Smooth muscle cell (in vitro differentiated cells): ENCODE data around the gene CLDN3. TPM values are rescaled to one million over a fixed set of nuclear protein-coding genes. Genes with fewer than 3 reads are reported as not detected.
A peak's percentile ranks its signal among the peaks of the same experiment; 100 is the strongest.

Source experiments
- DNase-seq: peaks from one replicate; lab custom pipeline; 2025; ENCODE audit not compliant: unreplicated experiment; lab: John Stamatoyannopoulos, UW
- H2AFZ ChIP-seq: fragments of 200-600 bp; sonication (generic); 2 replicates; pipeline ENCODE4 v1.6.0; 2016; ENCODE audit warnings: antibody characterized with exemption, low read depth, mild to moderate bottlenecking
- H3F3A ChIP-seq: fragments of 200-600 bp; sonication (generic); 2 replicates; pipeline ENCODE4 v1.6.0; 2017; ENCODE audit warnings: antibody characterized with exemption, low read depth
- H3K27ac ChIP-seq: fragments of 200-600 bp; sonication (generic); 2 replicates; pipeline ENCODE4 v1.5.1; 2016; ENCODE audit warnings: low read depth, mild to moderate bottlenecking
- H3K27me3 ChIP-seq: fragments of 200-600 bp; sonication (generic); 2 replicates; pipeline ENCODE4 v1.6.1; 2016; ENCODE audit warnings: low read depth, mild to moderate bottlenecking
- H3K36me3 ChIP-seq: fragments of 200-600 bp; sonication (generic); 2 replicates; pipeline ENCODE4 v1.5.1; 2016; ENCODE audit warnings: low read depth
- H3K4me1 ChIP-seq: fragments of 200-600 bp; sonication (generic); 2 replicates; pipeline ENCODE4 v1.5.1; 2016; ENCODE audit warnings: low read depth
- H3K4me2 ChIP-seq: fragments of 200-600 bp; sonication (generic); 2 replicates; pipeline ENCODE4 v1.6.0; 2016; ENCODE audit warnings: mild to moderate bottlenecking
- H3K4me3 ChIP-seq: fragments of 200-600 bp; sonication (generic); 2 replicates; pipeline ENCODE4 v1.5.1; 2016; ENCODE audit warnings: mild to moderate bottlenecking
- H3K79me2 ChIP-seq: fragments of 200-600 bp; sonication (generic); 2 replicates; pipeline ENCODE4 v1.6.0; 2016; ENCODE audit warnings: low read depth, mild to moderate bottlenecking
- H3K9ac ChIP-seq: fragments of 200-600 bp; sonication (generic); 2 replicates; pipeline ENCODE4 v1.6.0; 2016; ENCODE audit warnings: low read depth
- H3K9me3 ChIP-seq: fragments of 200-600 bp; sonication (generic); replicated peaks from 2 replicates; pipeline ENCODE4 v1.5.1; 2016; ENCODE audit warnings: low read depth
- H4K20me1 ChIP-seq: fragments of 200-600 bp; sonication (generic); 2 replicates; pipeline ENCODE4 v1.6.0; 2016; ENCODE audit warnings: low read depth
- CTCF ChIP-seq: fragments of 200-600 bp; sonication (generic); IDR thresholded peaks from 2 replicates; pipeline ENCODE4 v1.5.1; 2017; ENCODE audit warnings: borderline replicate concordance, mild to moderate bottlenecking, antibody characterized with exemption; ENCODE audit not compliant: insufficient read depth, poor library complexity, severe bottlenecking
- WGBS: methylation state at CpG from one replicate; pipeline ENCODE4 v1.1.7; 2016; ENCODE audit warnings: low lambda C conversion rate; 5-methylcytosine and 5-hydroxymethylcytosine counted together
- polyA plus RNA-seq: library from polyadenylated mRNA; unstranded; fragments of >200 nt; fragmentation: Nextera tagmentation; extraction: Ambion mirVana; gene quantifications from 2 replicates; pipeline ENCODE4 v1.2.1, GENCODE V29; 2016
- total RNA-seq: library from RNA; depleted of rRNA; stranded (reverse); fragments of >200 nt; gene quantifications from 2 replicates; pipeline ENCODE4 v1.2.3, GENCODE V29; 2014

CLDN3 gene
- total and polyA plus RNA-seq, 2 experiments from 2014 or later: 0.16 TPM; not detected in 1

GRCh38 chr7:73738612-73739386 is 31.3 kb downstream of the CLDN3 start, which contains the start of gene ABHD11:
Gene ABHD11 (minus strand): TSS chr7:73738802. CDS start chr7:73738770, 32 bp downstream.
- H3K9ac ChIP-seq: peak within 1 kb of the TSS; percentile 81
- H3K36me3 ChIP-seq: no peaks in the 10 kb centered on the region
- H3K79me2 ChIP-seq: no peaks in the 10 kb centered on the region
- peaks cover 25% of the 10 kb centered on the region for H3K4me1 ChIP-seq
- H4K20me1 ChIP-seq: no peaks in the 10 kb centered on the region
- TF ChIP-seq CTCF: no peak
- WGBS: 1% methylated on average over 52 of the region's 84 CpGs
- peak within 1 kb of the TSS; percentile 98 for H2AFZ ChIP-seq
- peak within 1 kb of the TSS; percentile 88 for H3K4me3 ChIP-seq
- peak; percentile 91 for DNase-seq
- peak within 1 kb of the TSS; percentile 48 for H3K27ac ChIP-seq
- H3F3A ChIP-seq: no peaks in the 10 kb centered on the region
- H3K4me2 ChIP-seq: peak within 1 kb of the TSS; percentile 96
- H3K27me3 ChIP-seq: peaks cover 19% of the 10 kb centered on the region
- no peaks in the 10 kb centered on the region for H3K9me3 ChIP-seq

DNA sequence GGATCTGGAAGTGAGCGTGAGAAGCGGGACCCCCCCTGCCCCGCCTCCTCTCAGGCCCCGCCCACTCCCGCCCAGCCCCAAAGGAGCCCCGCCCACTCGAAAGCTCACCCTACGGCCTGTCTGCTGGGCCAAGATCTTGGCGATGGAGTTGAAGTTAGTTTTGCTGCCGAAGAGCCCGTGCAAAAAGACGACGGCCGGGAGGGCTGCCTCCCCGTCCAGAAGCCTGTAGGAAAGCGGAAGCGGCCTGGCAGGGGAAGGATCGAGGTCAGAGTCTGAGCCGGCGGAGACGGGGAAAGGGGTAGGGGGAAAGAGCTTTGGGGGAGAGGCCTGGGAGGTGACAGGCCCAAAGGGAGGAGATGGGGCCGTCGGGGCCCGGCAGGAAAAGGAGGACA is 31.9 kb downstream of the CLDN3 start:
- DNase-seq: peak; percentile 30
- peaks cover 19% of the 10 kb centered on the region for H3K4me1 ChIP-seq
- no peaks in the 10 kb centered on the region for H3K9me3 ChIP-seq
- peak overlapping the region; percentile 96 for H3K4me2 ChIP-seq
- no peaks in the 10 kb centered on the region for H3K36me3 ChIP-seq
- WGBS: 4% methylated on average over 21 of the region's 24 CpGs
- no peak for TF ChIP-seq CTCF
- no peaks in the 10 kb centered on the region for H4K20me1 ChIP-seq
- H3K9ac ChIP-seq: peak overlapping the region; percentile 67
- peak overlapping the region; percentile 98 for H2AFZ ChIP-seq
- no peaks in the 10 kb centered on the region for H3F3A ChIP-seq
- H3K27ac ChIP-seq: peak overlapping the region; percentile 44
- H3K27me3 ChIP-seq: peaks cover 16% of the 10 kb centered on the region
- no peaks in the 10 kb centered on the region for H3K79me2 ChIP-seq
- peak overlapping the region; percentile 88 for H3K4me3 ChIP-seq

DNA sequence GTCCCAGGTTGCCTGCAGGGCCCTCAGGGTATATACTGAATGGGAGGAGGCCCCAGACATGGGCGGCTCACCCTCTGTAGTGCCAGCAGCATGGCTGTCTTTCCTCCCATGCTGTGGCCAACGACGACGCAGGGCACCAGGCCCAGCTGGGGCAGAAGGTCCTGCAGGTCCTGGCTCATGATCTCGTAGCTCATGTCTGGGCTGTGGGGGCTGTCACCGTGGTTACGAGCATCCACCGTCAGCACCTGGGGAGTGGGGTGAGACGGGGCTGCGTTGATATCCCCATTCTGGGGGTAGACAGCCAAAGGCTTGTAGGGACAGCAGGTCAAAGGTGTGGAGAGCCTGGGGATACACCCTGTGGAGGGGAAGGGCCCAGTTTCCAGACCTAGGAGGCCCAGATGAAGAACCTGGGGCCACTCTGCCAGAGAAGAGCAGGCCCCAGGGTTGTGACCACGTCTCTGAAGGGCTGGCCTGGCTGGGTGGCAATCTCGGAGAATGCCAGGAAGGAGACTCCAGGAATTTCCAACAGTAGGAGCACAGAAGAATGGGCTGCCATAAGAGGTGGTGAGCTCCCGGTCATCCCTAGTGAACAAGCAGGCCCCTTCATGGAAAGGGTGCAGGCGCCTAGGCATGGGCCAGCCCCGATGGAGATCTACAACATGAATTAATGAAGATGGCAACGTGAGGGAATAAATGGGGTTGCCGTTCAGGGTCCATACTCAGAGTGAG is 32.4 kb downstream of the CLDN3 start:
- Histone ChIP-seq H2AFZ (no peak overlapping the region), H3K79me2 (no peaks in the 10 kb centered on the region), H3K27ac (no peak overlapping the region), H3K9ac (no peak overlapping the region), H4K20me1 (no peaks in the 10 kb centered on the region), H3K4me2 (peak overlapping the region; percentile 96), H3K9me3 (no peaks in the 10 kb centered on the region), H3K4me3 (peak overlapping the region; percentile 88), H3K36me3 (no peaks in the 10 kb centered on the region), H3F3A (no peaks in the 10 kb centered on the region), H3K4me1 (peaks cover 17% of the 10 kb centered on the region), H3K27me3 (peaks cover 11% of the 10 kb centered on the region)
- TF ChIP-seq CTCF: no peak
- no peak for DNase-seq
- WGBS: 85% methylated on average over 17 of the region's 17 CpGs
